Measurements from ENCODE around the gene CIB4. TPM values are rescaled to one million over a fixed set of nuclear protein-coding genes. Genes with fewer than 3 reads are reported as not detected.

The CIB4 gene
- total and polyA plus RNA-seq, 9 of the 15 experiments (the other 6 are each of a cell fraction or from before 2014, with no cell fraction given), result not detected

DNA sequence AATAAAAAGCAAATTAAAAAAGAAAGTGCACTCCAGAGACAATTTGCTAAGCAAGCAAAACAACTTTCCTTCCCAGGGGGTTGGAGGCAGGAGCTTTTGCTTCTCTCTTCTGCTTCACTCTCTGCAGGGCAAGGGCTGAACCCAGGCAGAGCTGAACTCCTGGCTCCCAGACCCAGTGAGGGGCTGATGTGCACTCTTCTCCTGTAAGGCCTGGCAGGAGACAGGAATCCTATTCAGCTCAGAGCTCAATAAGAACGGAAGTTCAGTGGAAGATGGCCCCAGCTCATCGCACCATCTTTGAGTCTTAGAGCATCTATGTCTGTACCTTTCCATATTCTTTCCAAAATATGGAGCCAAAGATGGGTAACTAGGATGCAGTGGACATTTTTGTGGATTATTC, 29.1 kb downstream of the CIB4 start:
- Histone ChIP-seq H4K20me1 (replicated peaks; ENCODE audit: control insufficient read depth, insufficient read depth, low read length) (peaks cover 4% of the 10 kb centered on the region; the same call in 1 of the 2 replicates), H3K4me1 (replicated peaks in 1 of 2; ENCODE audit: control insufficient read depth in 2 of 2, insufficient read depth in 2 of 2, low read length in 2 of 2) (peaks cover 0 to 6% of the 10 kb centered on the region in 2 experiments; a peak in 1 of 5 replicates), H3K9ac (ENCODE audit: insufficient read depth in 1 of 2, low read depth in 2 of 2, low read length in 2 of 2) (no peak overlapping the region), H3K4me3 (no peak overlapping the region), H3K4me2 (ENCODE audit: insufficient read depth, low read length) (no peak overlapping the region), H3K9me1 (ENCODE audit: control insufficient read depth, insufficient read depth, low read length) (no peaks in the 10 kb centered on the region), H3K27ac (ENCODE audit: extremely low read depth, low read depth, low read length) (no peak overlapping the region), H3K9me3 (replicated peaks; ENCODE audit: control insufficient read depth, insufficient read depth, low read depth, low read length) (no peaks in the 10 kb centered on the region), H3K27me3 (ENCODE audit: control insufficient read depth in 2 of 2, insufficient read depth in 2 of 2, low read length in 2 of 2) (peaks cover 22 to 84% of the 10 kb centered on the region in 2 experiments; a peak in 4 of 5 replicates), H3K79me2 (ENCODE audit: control insufficient read depth, insufficient read depth, low read length) (no peaks in the 10 kb centered on the region), H3K36me3 (ENCODE audit: control insufficient read depth, insufficient read depth, low read length) (no peaks in the 10 kb centered on the region), H2AFZ (ENCODE audit: low read depth, low read length) (no peak overlapping the region)
- 7% methylated on average over 2 of the region's 2 CpGs for WGBS (ENCODE audit: insufficient coverage, low coverage, missing lambda C conversion rate)
- BruUV-seq (replicated peaks), result no TSS peak
- FAIRE-seq, result no peak
- intact Hi-C loops (cut with micrococcal nuclease), result no loop called here
- in situ Hi-C loops (cut with MboI), result no loop called here
- TF ChIP-seq CBFA2T3 (IDR thresholded peaks at IDR 0.05), result no peak
- TF ChIP-seq SPI1 (IDR thresholded peaks at IDR 0.05; ENCODE audit: borderline replicate concordance, low read depth, low read length), result no peak
- 0 out of 2 replicates have a peak, but pooled peaks have one; percentile 18 for TF ChIP-seq ZNF316 (IDR thresholded peaks at IDR 0.05)
- ChIA-PET CTCF (ENCODE audit: low intra/inter-chr PET ratio) (no interaction called here), POLR2A (no interaction called here)
- no peak for ATAC-seq
- DNase-seq (ENCODE audit: extremely low read depth in 1 of 4, low spot score in 3 of 4), result no peak

DNA sequence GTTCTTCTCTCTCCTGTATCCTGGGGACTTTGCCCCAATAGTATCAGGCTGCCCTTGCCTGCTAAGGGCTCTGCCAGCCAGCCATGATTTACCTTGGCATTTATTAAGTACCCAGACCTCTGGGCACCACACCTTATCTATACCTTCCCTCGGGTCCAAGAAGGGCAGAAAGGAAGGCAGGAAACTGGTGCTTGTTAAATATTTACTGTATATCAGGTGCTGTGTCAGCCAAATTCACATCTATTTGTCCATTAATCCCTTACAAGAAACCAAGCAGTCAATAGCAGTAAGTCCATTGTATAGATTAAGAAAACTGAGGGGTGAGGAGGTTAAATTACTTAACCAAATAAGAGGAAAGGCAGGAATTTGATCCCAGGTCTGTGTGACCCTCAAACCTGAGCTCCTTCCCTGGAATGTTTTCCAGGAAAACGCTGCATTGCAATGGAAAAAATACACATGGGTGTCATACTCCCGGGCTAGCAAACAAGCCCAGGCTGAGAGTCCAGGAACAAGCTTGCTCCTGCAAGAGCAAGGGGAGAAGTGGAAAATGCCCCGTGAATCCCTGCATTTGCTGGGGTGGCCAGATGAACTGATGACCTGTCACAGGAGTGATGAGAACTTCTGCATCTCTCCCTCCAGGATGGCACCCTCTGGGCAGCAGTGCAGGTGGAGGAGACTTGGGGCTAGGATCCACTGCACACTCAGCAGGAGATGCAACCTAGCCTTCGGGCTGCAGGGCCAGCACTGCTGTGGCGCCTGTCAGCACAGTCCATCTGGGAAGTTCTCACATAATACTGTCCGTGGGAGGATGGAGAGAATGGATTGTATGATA, 30.4 kb downstream of the CIB4 start:
- TF ChIP-seq TEAD4 (IDR thresholded peaks at IDR 0.05; ENCODE audit: low read length) (no peak), TEAD4 (CRISPR knock-in tag; IDR thresholded peaks at IDR 0.05; ENCODE audit: borderline replicate concordance) (no peak), CBX8 (IDR thresholded peaks at IDR 0.05; ENCODE audit: borderline replicate concordance, extremely low read depth, low read depth, low read length, poor library complexity, severe bottlenecking) (no peak), NR2C2 (CRISPR knock-in tag; IDR thresholded peaks at IDR 0.05) (no peak), NR2C2 (tag; IDR thresholded peaks at IDR 0.05) (no peak), PBX2 (CRISPR knock-in tag; IDR thresholded peaks at IDR 0.05; ENCODE audit: low read depth) (no peak), PBX2 (tag; conservative IDR thresholded peaks at IDR 0.05; ENCODE audit: low read depth) (no peak), HNRNPL (IDR thresholded peaks at IDR 0.05; ENCODE audit: low read depth, low read length) (no peak)
- TF ChIP-seq, protein P1, sequence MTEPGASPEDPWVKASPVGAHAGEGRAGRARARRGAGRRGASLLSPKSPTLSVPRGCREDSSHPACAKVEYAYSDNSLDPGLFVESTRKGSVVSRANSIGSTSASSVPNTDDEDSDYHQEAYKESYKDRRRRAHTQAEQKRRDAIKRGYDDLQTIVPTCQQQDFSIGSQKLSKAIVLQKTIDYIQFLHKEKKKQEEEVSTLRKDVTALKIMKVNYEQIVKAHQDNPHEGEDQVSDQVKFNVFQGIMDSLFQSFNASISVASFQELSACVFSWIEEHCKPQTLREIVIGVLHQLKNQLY (CRISPR knock-in tag; conservative IDR thresholded peaks at IDR 0.05), result no peak
- ATAC-seq, result no peak
- 1% methylated on average over 7 of the region's 7 CpGs for WGBS (ENCODE audit: insufficient coverage, low coverage, missing lambda C conversion rate)
- H3K4me3 ChIP-seq, result no peak overlapping the region
- H3K4me2 ChIP-seq (ENCODE audit: insufficient read depth, low read length), result no peak overlapping the region
- H4K20me1 ChIP-seq (replicated peaks; ENCODE audit: control insufficient read depth, insufficient read depth, low read length), result no peaks in the 10 kb centered on the region; the same call in 1 of the 2 replicates
- ChIA-PET POLR2A (no interaction called here), CTCF (ENCODE audit: low intra/inter-chr PET ratio) (no interaction called here)
- H3K79me2 ChIP-seq (ENCODE audit: control insufficient read depth, insufficient read depth, low read length), result no peaks in the 10 kb centered on the region
- FAIRE-seq, result no peak
- H3K27ac ChIP-seq (ENCODE audit: extremely low read depth, low read depth, low read length), result no peak overlapping the region
- H3K4me1 ChIP-seq (replicated peaks in 1 of 2; ENCODE audit: control insufficient read depth in 2 of 2, insufficient read depth in 2 of 2, low read length in 2 of 2), result peaks cover 0 to under 1% of the 10 kb centered on the region in 2 experiments; a peak in 1 of 5 replicates
- no peak overlapping the region for H2AFZ ChIP-seq (ENCODE audit: low read depth, low read length)
- in situ Hi-C loops (cut with MboI), result no loop called here
- H3K9me3 ChIP-seq (replicated peaks; ENCODE audit: control insufficient read depth, insufficient read depth, low read depth, low read length), result no peaks in the 10 kb centered on the region
- H3K9ac ChIP-seq (ENCODE audit: insufficient read depth in 1 of 2, low read depth in 2 of 2, low read length in 2 of 2), result no peak overlapping the region
- no peaks in the 10 kb centered on the region for H3K36me3 ChIP-seq (ENCODE audit: control insufficient read depth, insufficient read depth, low read length)
- intact Hi-C loops (cut with micrococcal nuclease), result no loop called here
- no peaks in the 10 kb centered on the region for H3K9me1 ChIP-seq (ENCODE audit: control insufficient read depth, insufficient read depth, low read length)
- peaks cover 19 to 76% of the 10 kb centered on the region in 2 experiments; a peak in 3 of 5 replicates for H3K27me3 ChIP-seq (ENCODE audit: control insufficient read depth in 2 of 2, insufficient read depth in 2 of 2, low read length in 2 of 2)
- no peak for DNase-seq (ENCODE audit: extremely low read depth in 1 of 4, low spot score in 3 of 4)
- BruUV-seq (replicated peaks), result no TSS peak
